Stimulated activated CD8-positive, alpha-beta memory T cell treated with anti-CD3 and anti-CD28 coated beads, Interleukin-7, amount 100 ng/mL, for 4 hours (primary cell): ENCODE results near the gene AQP5.

Source experiments
- DNase-seq, 2 donors: peaks; one replicate each; pipeline ENCODE4 v3.0.0-alpha.2; 2020; ENCODE audit warnings: low read depth in 2 of 2

Gene AQP5

DNA sequence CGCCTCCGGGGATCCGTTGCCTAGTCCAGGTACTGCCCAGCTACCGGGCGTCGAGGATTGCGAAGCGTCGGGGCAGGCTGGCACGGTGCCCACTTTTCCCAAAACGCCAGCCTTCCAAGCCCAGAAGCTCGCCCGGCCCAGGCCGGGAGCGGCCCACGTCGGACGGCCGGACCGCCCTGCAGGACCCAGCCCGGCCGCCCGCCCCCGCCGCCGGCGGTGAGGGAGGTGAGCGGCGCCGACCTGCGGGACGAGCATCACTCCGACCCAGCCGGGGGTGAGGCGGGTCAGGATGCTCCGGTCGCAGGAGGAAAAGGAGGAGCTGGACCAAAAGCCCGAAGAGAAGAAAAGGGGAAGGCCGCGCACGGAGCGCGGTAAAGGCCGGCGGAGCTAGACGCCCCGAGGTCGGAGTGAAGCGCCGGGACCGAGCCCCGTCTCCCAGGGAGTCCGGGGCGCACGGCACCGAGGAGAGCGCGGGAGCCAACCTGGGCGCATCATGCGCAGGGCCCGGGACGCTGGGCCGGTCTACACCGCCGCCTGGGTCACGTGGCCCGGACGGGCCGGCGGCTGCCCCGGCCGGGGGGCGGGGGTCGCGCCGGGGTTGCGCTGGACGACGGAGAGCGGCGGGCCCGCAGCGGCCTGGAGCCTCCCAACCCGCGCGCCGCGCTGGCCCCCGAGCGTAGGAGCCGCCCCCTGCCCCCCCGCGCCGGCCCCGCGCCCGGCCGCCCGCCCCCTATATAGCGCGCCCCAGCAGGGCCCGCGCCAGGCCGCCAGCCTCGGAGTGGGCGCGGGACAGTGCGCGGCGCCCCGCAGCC, at the start of gene AQP5:
Gene AQP5, plus strand, starts transcription at position 762 of the 812 bp plus-strand sequence. CDS start 146 bp downstream, outside the sequence.
- no peak for DNase-seq

DNA sequence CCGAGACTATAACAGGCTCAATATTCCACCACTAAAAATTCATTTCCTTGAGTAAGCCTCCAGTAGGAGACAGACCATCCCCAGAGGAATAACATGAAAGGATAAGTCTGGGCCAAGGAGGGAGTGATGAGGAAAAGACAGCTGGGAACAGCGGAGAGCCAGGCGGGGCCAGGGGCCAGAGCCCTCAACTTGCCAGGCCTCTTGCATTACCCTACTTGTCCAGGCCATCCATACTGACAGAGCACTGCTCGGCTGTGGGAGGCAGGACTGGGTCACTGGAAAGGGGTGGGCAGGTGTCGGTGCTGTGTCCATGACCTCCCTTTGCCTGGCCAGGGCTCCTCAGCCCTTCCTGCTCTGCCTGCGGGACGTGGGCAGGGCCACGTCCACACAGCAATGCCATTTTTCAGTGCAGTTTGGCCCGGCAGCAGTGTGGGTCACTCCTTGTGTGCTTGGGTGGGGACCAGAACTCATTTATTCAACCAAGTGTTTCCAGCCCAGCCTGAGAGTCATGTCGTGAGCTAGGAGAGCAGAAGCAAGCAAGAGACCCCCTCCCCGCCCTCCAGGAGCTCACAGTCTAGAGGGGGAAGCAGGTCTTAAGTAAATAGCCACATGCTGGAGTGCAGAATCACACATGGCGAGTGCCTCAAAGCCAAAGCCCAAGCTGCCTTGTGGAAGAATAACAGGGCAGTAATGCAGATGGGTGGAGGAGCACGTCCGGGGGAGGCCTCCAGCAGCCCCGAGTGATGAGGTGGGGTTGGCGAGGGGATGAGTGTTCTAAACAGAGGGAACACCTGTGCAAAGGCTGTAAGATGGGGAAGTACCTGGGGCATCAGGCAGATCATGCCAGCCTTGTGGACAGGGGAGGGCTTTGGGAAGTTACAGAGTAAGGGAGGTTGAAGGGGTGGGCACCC, 49.1 kb upstream of the AQP5 start:
- no peak for DNase-seq

GRCh38 chr12:49916129-49916919, 45.3 kb upstream of the AQP5 start:
- DNase-seq = no peak

GRCh38 chr12:49917166-49917787, 44.4 kb upstream of the AQP5 start:
- DNase-seq = no peak

DNA sequence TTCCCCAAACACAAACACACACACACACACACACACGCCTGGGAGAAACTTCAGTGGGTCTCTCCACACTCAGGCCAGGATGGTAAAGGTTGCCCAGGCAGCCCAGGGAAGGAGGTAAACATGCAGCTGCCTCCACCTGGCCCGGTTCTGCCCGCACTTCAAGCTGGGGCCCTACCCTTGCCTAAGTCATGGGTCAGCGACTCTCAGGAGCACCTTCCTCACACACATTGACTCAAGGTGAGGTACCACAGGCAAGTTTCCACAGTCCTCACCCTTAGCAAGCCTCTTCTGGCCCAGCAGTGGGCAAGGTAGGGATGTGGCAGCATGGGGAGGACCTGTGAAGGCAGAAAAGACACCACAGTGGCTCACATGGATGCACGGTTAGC, 43.9 kb upstream of the AQP5 start:
- DNase-seq = no peak

- no peak for DNase-seq
Measured at GRCh38 chr12:49920241-49920914, 41.3 kb upstream of the AQP5 start.

- DNase-seq = no peak
Measured at GRCh38 chr12:49920915-49921286, 40.8 kb upstream of the AQP5 start.

- DNase-seq = no peak
Measured at GRCh38 chr12:49921299-49921698, 40.4 kb upstream of the AQP5 start.

DNA sequence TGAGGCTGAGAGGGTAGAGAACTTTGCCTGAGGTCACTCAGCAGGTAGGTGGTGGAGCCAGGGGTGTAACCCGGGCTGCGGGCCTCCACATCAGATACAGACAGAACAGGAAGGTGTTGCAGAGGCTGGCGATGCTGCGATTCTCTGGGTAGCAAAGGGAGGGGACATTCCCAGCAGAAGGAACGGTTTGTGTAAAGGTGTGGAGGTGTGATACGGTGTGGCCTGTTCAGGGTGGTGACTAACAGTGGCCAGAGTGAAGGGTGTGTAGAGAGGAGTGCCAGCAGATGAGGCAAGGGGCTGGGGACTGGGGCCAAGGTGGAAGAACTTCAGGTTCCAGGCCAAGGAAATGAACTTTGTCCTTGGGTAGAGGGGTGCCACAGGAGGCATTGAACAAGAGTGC, 39.7 kb upstream of the AQP5 start:
- DNase-seq = no peak

- DNase-seq = no peak
Measured at GRCh38 chr12:49922349-49923034, 39.2 kb upstream of the AQP5 start.

DNA sequence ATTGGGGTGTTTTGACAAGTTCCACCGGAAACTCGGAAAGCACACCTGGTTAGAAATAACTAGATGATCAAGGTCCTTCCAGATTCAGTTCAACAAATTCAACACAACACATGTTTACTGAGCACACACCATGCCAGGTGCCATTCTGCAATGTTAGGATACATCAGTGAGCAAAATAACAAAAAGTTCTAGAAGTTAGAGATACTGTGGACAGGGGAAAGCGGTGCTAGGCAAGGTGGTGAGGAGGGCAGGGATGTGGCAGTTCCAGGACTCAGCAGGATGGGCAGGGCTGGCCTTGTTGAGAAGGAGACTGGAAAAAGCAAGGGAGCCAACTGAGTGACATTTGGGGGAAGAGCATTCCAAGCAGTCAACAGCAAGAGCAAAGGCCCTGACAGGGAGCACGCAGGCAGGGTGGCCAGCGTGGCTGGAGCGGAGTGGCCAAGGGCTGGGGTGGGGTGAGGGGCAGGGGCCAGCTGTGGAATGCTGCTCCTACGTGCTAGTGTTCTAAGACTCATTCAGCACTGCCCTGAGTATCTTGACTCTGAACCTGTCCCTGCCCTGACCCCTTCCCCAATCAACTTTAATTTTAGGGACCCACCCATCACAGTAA, 38.5 kb upstream of the AQP5 start:
- no peak for DNase-seq

DNA sequence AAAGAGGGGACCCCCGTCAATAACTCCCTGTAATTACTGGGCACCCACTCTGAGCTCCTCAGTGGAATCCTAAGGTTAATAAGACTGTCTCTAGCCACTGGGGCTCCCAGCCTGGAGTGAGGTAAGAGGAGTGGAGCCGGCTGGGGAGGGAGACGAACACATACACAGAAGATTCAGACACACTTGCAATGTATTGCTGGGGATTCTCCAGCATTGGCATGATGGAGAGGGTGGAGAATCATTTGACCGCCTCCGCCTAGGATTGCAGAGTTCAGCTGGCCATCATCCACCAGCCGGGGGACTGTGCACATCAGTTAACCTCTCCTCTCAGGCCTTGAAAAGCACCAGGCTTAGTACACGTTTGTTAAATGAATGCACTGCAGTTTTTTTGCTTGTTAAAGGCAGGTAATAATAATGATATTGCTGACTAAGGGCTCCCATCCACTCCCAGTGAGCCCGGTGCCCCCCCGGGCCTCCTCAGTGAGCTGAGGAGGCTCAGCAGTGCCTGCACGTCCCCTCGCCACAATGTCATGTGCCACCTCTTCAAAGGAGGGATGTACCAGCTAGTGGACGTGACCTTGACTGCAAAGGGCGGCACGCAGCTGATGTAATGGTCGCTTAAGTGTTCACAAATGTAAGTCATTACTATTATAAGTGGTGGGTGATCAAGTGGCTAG, 37.7 kb upstream of the AQP5 start:
- DNase-seq = no peak

- DNase-seq = no peak
Measured at GRCh38 chr12:49924628-49925246, 36.9 kb upstream of the AQP5 start.

GRCh38 chr12:49925433-49926204, 36.1 kb upstream of the AQP5 start:
- DNase-seq = no peak

DNA sequence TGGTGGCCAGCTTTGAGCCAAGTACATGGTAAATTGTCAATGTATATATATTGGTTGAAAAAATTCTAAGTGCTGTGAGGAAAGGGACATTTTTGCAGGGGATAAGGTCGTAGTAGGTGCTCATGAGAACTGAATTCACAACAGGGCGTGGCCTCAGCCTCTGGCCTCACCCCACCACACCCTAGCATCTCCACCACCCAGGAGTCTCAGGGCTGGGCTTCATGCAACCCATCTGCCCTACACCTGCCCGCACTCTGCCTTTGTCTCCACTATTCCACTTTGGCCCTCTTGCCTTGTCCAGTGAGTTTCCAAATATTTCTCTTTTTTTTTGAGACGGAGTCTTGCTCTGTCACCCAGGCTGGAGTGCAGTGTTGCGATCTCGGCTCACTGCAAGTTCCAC, 33.2 kb upstream of the AQP5 start:
- DNase-seq = no peak

GRCh38 chr12:49929581-49929980, 32.1 kb upstream of the AQP5 start:
- DNase-seq = no peak

GRCh38 chr12:49930515-49931288, 31.0 kb upstream of the AQP5 start:
- no peak for DNase-seq
